ENCODE results near the gene GPC3.

- TF ChIP-seq POLR2A (IDR thresholded peaks at IDR 0.05; ENCODE audit: low read depth, low read length) (no peak), POLR2AphosphoS5 (IDR thresholded peaks at IDR 0.05; ENCODE audit: low read depth, low read length) (no peak)
Observed at GRCh38 chrX:133810925-133811324, 174.5 kb downstream of the GPC3 start.
